ENCODE results near the gene NOB1. TPM values are rescaled to one million over a fixed set of nuclear protein-coding genes. Genes with fewer than 3 reads are reported as not detected.
A peak's percentile ranks its signal among the peaks of the same experiment; 100 is the strongest.
"Not testable (repeated sequence)": the region's sequence is repeated elsewhere in the genome, so short reads cannot be mapped to it uniquely, and the experiment has no call there.

The NOB1 gene
- total RNA-seq, 1 experiment from 2014 or later = 32.2 TPM

- peak; percentile 58 for DNase-seq (ENCODE audit: low spot score)
These were observed 7.5 kb upstream of the NOB1 start, which contains the start of gene WWP2 for GRCh38 chr16:69761983-69762813. Gene WWP2 (plus strand): TSS chr16:69762332. CDS start chr16:69787011, 24,679 bp downstream.

- not testable (repeated sequence) for DNase-seq (ENCODE audit: low spot score)
These were observed 2.6 kb upstream of the NOB1 start for GRCh38 chr16:69757375-69757774.

- no peak for DNase-seq (ENCODE audit: low spot score)
These were observed 2.0 kb upstream of the NOB1 start for GRCh38 chr16:69756705-69757104.

- no peak for DNase-seq (ENCODE audit: low spot score)
These were observed 620 bp downstream of the NOB1 start for GRCh38 chr16:69754143-69754468.

- DNase-seq (ENCODE audit: low spot score) = no peak
These were observed 5.9 kb downstream of the NOB1 start for GRCh38 chr16:69748694-69749345.

- DNase-seq (ENCODE audit: low spot score) = no peak
These were observed 7.6 kb downstream of the NOB1 start for GRCh38 chr16:69747115-69747514.

- DNase-seq (ENCODE audit: low spot score) = no peak
These were observed 8.8 kb downstream of the NOB1 start for GRCh38 chr16:69745959-69746358.

- no peak for DNase-seq (ENCODE audit: low spot score)
These were observed 9.5 kb downstream of the NOB1 start for GRCh38 chr16:69745232-69745612.

GRCh38 chr16:69744363-69745231, 10.1 kb downstream of the NOB1 start:
- no peak for DNase-seq (ENCODE audit: low spot score)

- no peak for DNase-seq (ENCODE audit: low spot score)
These were observed 12.5 kb downstream of the NOB1 start for GRCh38 chr16:69741951-69742904.

GRCh38 chr16:69741519-69741918, 13.2 kb downstream of the NOB1 start:
- no peak for DNase-seq (ENCODE audit: low spot score)

GRCh38 chr16:69732101-69732500, 22.6 kb downstream of the NOB1 start:
- no peak for DNase-seq (ENCODE audit: low spot score)

GRCh38 chr16:69731280-69731679, 23.4 kb downstream of the NOB1 start:
- not testable (repeated sequence) for DNase-seq (ENCODE audit: low spot score)

GRCh38 chr16:69729030-69729429, 25.7 kb downstream of the NOB1 start:
- not testable (repeated sequence) for DNase-seq (ENCODE audit: low spot score)

GRCh38 chr16:69727916-69728270, 26.8 kb downstream of the NOB1 start:
- DNase-seq (ENCODE audit: low spot score) = no peak

- peak; percentile 99 for DNase-seq (ENCODE audit: low spot score)
These were observed 28.2 kb downstream of the NOB1 start, which contains the start of gene NQO1 for GRCh38 chr16:69726313-69727060. Gene NQO1 (minus strand): TSS chr16:69726560. CDS start chr16:69726439, 121 bp downstream.

- DNase-seq (ENCODE audit: low spot score) = peak; percentile 19
These were observed 29.0 kb downstream of the NOB1 start for GRCh38 chr16:69725480-69726312.

GRCh38 chr16:69724981-69725479, 29.7 kb downstream of the NOB1 start:
- DNase-seq (ENCODE audit: low spot score) = peak; percentile 33

- DNase-seq (ENCODE audit: low spot score) = no peak
These were observed 30.3 kb downstream of the NOB1 start for GRCh38 chr16:69724414-69724873.
